Skeletal muscle tissue (tissue), 4 donors: ENCODE data around the gene WNK2. TPM values are rescaled to one million over a fixed set of nuclear protein-coding genes. Genes with fewer than 3 reads are reported as not detected.
A peak's percentile ranks its signal among the peaks of the same experiment; 100 is the strongest.

ENCODE experiments used
- H3K27ac ChIP-seq: one replicate; pipeline ENCODE4 v1.7.0; 2013; ENCODE audit warnings: mild to moderate bottlenecking, low read depth, low read length, inconsistent platforms
- H3K27me3 ChIP-seq, 3 donors: one replicate each; pipeline ENCODE4 v1.7.0; 2013; ENCODE audit warnings: low read length in 3 of 3; ENCODE audit not compliant: control insufficient read depth in 3 of 3, insufficient read depth in 3 of 3
- H3K36me3 ChIP-seq, 3 donors: one replicate each; pipeline ENCODE4 v1.7.0; 2013; ENCODE audit warnings: low read length in 3 of 3; ENCODE audit not compliant: control insufficient read depth in 3 of 3, insufficient read depth in 3 of 3
- H3K4me1 ChIP-seq, 3 donors: one replicate each; pipeline ENCODE4 v1.7.0; 2013; ENCODE audit warnings: low read length in 3 of 3, mild to moderate bottlenecking in 3 of 3; ENCODE audit not compliant: control insufficient read depth in 3 of 3, insufficient read depth in 3 of 3
- H3K4me3 ChIP-seq, 3 donors: one replicate each; pipeline ENCODE4 v1.7.0; 2013; ENCODE audit warnings: low read length in 3 of 3
- H3K9ac ChIP-seq, 3 donors: one replicate each; pipeline ENCODE4 v1.7.0; 2013; ENCODE audit warnings: low read length in 3 of 3, mild to moderate bottlenecking in 3 of 3, moderate library complexity in 2 of 3, low read depth in 1 of 3
- H3K9me3 ChIP-seq, 3 donors: one replicate each; pipeline ENCODE4 v1.7.0; 2013; ENCODE audit warnings: low read length in 3 of 3; ENCODE audit not compliant: control insufficient read depth in 3 of 3
- total RNA-seq: library from RNA; depleted of rRNA; stranded (reverse); fragments of >200 nt; gene quantifications from one replicate; pipeline ENCODE4 v1.2.3, GENCODE V29; 2014
- donor health status: Osteomylitis.

Gene WNK2
- total RNA-seq, 1 donor from 2014 or later = 4.7 TPM

DNA sequence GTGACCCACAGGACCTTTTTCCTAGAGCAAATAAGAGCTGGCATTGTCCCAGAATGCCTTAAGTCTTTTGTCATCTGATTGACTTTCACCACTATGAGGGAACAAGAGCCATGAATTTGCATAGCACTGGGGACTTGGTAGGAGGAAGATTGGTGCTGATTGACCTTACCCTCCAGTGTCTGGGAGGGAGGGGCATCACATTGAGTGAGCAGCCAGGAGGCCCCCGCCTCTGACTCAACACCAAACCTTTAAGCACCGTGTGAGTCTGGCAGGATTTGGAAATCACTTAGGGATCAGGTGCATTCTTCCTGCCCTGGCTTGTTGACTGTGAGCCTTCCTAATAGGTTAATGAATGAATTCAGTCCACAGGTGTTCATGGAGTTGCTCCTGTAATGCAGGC is 40.7 kb downstream of the WNK2 start:
- Histone ChIP-seq H3K4me1 (peaks cover 49 to 75% (median 51%) of the 10 kb centered on the region in 3 donors), H3K9me3 (no peaks in the 10 kb centered on the region), H3K4me3 (no peak overlapping the region), H3K27ac (no peak overlapping the region), H3K36me3 (no peaks in the 10 kb centered on the region), H3K9ac (no peak overlapping the region), H3K27me3 (no peaks in the 10 kb centered on the region)

DNA sequence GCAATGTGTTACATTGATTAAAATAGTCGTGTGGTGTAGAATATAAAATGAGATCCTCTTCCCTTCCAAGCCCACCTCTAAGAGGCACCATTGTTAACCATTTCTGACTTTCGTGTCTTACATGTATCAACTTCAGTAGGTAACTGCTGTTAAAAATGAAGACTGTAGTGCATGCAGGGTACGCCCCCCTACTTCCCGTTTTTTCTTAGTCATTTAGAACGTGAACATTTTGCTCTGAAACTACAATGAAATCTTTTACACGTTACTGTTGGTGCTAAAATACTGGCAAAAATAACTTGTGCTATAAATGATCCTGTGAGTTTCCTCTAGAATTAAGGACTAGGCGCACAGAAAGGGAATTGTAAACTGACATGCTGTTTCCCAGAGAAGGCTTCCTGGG is 41.5 kb downstream of the WNK2 start:
- Histone ChIP-seq H3K4me3 (no peak overlapping the region), H3K4me1 (peaks cover 40 to 75% (median 43%) of the 10 kb centered on the region in 3 donors), H3K27ac (no peak overlapping the region), H3K9me3 (no peaks in the 10 kb centered on the region), H3K36me3 (no peaks in the 10 kb centered on the region), H3K27me3 (no peaks in the 10 kb centered on the region), H3K9ac (no peak overlapping the region)

DNA sequence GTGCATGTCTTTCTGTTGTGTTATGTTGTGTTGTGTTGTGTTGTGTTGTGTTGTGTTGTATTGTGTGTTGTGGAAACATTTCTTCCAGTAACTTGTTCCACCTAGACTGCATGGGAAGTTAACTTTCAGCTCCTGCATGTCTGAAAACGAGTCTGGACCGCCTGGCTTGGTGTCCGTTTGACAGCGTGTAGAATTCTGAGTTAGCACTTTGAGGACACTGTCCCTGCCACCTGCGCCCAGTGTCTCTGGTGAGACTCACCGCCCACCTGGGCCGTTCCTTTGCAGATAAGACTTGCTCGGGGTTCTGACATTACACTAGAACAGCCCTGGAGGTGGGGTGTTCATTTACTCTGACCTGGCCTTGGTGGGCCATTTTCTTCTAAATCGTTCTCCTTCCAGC is 42.0 kb downstream of the WNK2 start:
- no peak overlapping the region for H3K27ac ChIP-seq
- no peak overlapping the region for H3K4me3 ChIP-seq
- H3K4me1 ChIP-seq = peaks cover 37 to 74% (median 41%) of the 10 kb centered on the region in 3 donors

DNA sequence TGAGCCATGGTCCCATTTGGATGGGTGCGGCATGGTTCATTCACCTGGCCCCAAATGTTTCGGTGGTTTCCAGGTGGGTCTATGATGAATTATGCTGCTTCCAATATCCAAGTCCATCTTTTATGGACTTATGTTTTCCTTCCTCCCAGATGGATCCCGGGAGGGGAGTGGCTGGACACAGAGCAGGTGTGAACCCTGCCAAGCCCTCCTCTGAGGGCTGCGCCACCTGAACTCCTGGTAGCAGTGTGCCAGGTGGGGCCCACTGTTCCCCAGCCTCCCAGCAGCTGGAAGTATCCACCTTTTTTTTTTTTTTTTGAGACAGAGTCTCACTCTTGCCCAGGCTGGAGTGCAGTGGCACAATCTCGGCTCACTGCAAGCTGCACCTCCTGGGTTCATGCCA is 42.9 kb downstream of the WNK2 start:
- no peaks in the 10 kb centered on the region for H3K27me3 ChIP-seq
- no peak overlapping the region for H3K9ac ChIP-seq
- peaks cover 34 to 74% (median 35%) of the 10 kb centered on the region in 3 donors for H3K4me1 ChIP-seq
- no peaks in the 10 kb centered on the region for H3K9me3 ChIP-seq
- peaks cover 0 to 3% (median 0%) of the 10 kb centered on the region in 3 donors for H3K36me3 ChIP-seq
- H3K4me3 ChIP-seq = no peak overlapping the region
- H3K27ac ChIP-seq = no peak overlapping the region

More for the DNA sequence above, 42.0 kb downstream of the WNK2 start:
- Histone ChIP-seq H3K27me3 (no peaks in the 10 kb centered on the region), H3K9ac (no peak overlapping the region), H3K36me3 (peaks cover 0 to 3% (median 0%) of the 10 kb centered on the region in 3 donors), H3K9me3 (no peaks in the 10 kb centered on the region)

DNA sequence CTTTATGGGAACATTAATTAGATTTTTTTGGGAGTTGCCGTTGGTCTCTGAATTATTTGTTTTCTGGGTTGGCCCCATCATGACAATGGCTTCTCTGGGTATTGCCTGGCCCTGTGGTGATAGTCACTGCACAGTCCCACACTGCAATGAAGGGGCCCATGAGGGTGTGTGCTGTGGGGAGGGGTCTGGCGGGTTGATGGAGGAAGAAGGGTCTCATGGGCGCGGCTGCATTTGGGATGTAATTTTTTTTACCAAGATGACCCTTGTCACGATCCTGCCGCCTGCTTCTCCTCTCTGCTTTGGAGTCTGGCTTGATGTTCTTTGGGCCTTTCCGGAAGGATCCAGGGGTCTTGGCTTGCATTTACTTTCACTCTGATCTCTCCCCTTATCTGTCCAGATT is 44.1 kb downstream of the WNK2 start:
- Histone ChIP-seq H3K4me3 (no peak overlapping the region), H3K4me1 (peaks cover 35 to 75% (median 39%) of the 10 kb centered on the region in 3 donors), H3K9me3 (no peaks in the 10 kb centered on the region), H3K9ac (no peak overlapping the region), H3K27ac (no peak overlapping the region), H3K27me3 (no peaks in the 10 kb centered on the region), H3K36me3 (peaks cover 0 to 3% (median 0%) of the 10 kb centered on the region in 3 donors)

DNA sequence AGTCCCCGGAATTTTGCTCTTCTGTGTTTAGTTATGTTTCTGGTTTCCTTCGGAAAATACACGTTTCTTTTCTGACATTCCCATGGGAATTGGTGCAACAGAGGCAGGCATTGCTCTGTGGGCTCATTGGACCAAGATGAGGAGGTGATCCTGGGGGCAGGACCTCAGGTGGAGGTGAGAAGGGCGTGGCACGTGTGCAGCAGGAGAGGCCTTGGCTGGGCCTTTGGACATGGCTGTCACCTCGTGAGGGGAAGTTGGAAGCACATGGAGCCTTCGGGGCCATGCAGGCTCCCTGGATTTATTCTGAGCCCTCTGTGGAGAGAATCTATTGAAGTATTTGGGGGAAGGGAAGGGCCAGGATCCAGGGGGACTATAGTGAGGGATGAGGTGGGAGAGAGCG is 44.5 kb downstream of the WNK2 start:
- H3K9ac ChIP-seq = no peak overlapping the region
- peaks cover 30 to 71% (median 35%) of the 10 kb centered on the region in 3 donors for H3K4me1 ChIP-seq
- no peaks in the 10 kb centered on the region for H3K27me3 ChIP-seq
- H3K9me3 ChIP-seq = no peaks in the 10 kb centered on the region
- peaks cover 0 to 3% (median 0%) of the 10 kb centered on the region in 3 donors for H3K36me3 ChIP-seq
- no peak overlapping the region for H3K4me3 ChIP-seq
- no peak overlapping the region for H3K27ac ChIP-seq

DNA sequence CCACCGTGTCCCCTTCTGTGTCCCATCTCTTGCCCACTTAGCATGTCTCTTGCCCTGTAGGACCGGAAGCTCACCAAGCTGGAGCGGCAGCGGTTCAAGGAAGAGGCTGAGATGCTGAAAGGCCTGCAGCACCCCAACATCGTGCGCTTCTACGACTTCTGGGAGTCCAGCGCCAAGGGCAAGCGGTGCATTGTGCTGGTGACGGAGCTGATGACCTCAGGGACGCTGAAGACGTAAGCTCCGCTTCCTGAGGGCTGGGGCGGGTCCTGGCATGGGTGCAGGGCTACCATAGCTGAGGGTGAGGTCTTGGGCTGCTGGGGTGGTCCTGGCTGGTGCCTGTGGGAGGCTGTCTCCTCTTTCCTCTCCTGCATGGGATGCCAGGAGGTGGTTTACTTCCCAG is 45.7 kb downstream of the WNK2 start:
- Histone ChIP-seq H3K9me3 (no peaks in the 10 kb centered on the region), H3K4me3 (no peak overlapping the region), H3K27ac (no peak overlapping the region), H3K9ac (peak overlapping the region in 1 of 3 donors; percentile 16), H3K27me3 (no peaks in the 10 kb centered on the region), H3K36me3 (peaks cover 0 to 3% (median 0%) of the 10 kb centered on the region in 3 donors), H3K4me1 (peaks cover 26 to 64% (median 30%) of the 10 kb centered on the region in 3 donors)

DNA sequence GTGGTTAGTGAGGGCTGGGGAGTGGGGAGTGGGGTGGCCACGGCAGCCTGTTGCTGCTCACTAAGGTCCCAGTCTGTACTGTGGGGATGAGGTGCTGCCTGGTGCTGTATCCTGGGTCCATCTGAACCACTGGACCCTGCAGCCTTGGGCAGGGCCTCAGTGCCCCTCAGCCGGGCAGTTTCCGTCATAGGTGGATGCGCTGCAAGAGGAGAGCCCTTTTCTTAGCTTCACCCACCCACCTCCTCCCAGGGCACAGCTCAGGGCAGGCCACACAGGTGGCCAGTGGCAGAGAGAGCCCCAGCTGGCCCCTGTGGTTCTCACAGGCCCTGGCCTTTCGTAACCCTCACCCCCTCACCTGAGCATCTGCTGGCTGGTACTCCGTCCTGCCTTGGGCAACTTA is 46.2 kb downstream of the WNK2 start:
- no peak overlapping the region for H3K4me3 ChIP-seq
- H3K9me3 ChIP-seq = no peaks in the 10 kb centered on the region
- H3K4me1 ChIP-seq = peaks cover 29 to 65% (median 32%) of the 10 kb centered on the region in 3 donors
- no peak overlapping the region for H3K27ac ChIP-seq
- H3K36me3 ChIP-seq = peaks cover 0 to 3% (median 0%) of the 10 kb centered on the region in 3 donors
- no peak overlapping the region for H3K9ac ChIP-seq
- no peaks in the 10 kb centered on the region for H3K27me3 ChIP-seq

DNA sequence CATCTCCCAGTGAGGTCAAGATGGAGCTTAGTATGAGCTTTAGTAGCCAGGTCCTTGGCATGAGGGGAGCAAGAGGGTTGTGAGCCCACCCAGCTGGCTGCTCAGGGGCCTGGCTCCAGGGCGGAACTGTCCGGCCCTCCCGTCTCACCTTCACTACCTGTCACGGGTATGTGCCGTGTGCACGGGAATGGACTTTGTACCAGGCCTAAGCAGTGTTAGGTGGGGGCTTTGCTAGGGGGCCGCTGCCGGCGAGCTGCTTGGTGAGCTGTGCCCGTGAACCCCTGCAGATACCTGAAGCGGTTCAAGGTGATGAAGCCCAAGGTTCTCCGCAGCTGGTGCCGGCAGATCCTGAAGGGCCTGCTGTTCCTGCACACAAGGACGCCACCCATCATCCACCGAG is 46.7 kb downstream of the WNK2 start:
- H3K9ac ChIP-seq = no peak overlapping the region
- peaks cover 0 to 4% (median 0%) of the 10 kb centered on the region in 3 donors for H3K36me3 ChIP-seq
- H3K4me3 ChIP-seq = no peak overlapping the region
- H3K4me1 ChIP-seq = peaks cover 32 to 67% (median 33%) of the 10 kb centered on the region in 3 donors
- H3K27ac ChIP-seq = no peak overlapping the region
- H3K27me3 ChIP-seq = no peaks in the 10 kb centered on the region
- H3K9me3 ChIP-seq = no peaks in the 10 kb centered on the region

DNA sequence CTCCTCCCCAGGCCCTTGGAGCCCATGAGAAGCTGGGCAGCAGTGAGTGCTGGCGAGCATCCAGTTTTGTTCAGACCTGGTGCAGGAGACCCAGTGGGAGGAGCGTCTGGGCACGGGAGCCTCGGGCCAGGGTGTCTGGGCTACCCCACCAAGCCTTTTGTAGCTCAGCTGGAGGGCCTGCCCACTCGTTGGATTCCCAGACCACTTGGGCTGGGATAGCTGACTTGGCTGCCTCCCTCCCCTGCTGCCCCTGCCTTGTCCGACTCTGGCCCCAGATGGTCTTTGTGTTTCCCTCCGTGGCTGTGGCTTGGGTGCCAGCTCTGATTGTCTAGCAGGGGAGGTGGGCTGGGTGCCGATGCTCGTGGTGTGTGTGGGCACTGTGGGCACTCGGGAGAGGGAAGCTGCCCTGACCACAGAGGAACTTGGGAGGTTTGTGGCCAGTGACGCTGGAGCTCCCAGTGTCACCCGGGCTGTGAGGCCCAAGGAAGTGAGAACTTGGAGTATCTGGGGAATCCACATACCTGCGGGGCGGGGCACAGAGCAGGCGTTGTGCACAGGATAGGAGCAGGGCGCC is 47.3 kb downstream of the WNK2 start:
- H3K9ac ChIP-seq = no peak overlapping the region
- no peak overlapping the region for H3K4me3 ChIP-seq
- no peaks in the 10 kb centered on the region for H3K9me3 ChIP-seq
- no peaks in the 10 kb centered on the region for H3K27me3 ChIP-seq
- H3K4me1 ChIP-seq = peaks cover 30 to 68% (median 33%) of the 10 kb centered on the region in 3 donors
- H3K36me3 ChIP-seq = peaks cover 0 to 7% (median 0%) of the 10 kb centered on the region in 3 donors
- no peak overlapping the region for H3K27ac ChIP-seq
